GM18508 (cell line): ENCODE measurements around the gene VANGL1.
A peak's percentile ranks its signal among the peaks of the same experiment; 100 is the strongest.

Experiments used
- ATAC-seq: cut with Tn5 transposase; IDR thresholded peaks from one replicate; pipeline ENCODE4 v1.9.1; 2021; ENCODE audit warnings: moderate number of reproducible peaks; ENCODE audit not compliant: insufficient read depth, unreplicated experiment

The VANGL1 gene

DNA sequence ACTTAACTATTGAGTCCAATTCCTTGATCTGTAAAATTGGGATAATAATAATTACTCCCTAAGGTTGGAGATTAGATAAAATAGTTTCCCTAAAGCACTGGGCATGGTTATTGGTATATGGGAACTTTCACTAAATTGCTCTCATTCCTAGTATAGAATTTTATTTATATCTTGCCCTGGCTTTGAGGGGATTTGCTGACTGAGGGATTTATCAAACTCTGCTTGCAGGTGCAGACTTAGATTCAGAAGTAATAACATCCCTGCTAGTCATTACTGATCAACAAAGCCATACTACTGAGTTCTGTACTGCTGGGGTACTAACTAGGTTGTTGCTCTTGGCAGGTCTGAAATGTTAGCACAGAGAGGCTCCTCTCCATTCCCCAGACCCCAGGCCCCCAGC, 84.8 kb downstream of the VANGL1 start:
- no peak for ATAC-seq

DNA sequence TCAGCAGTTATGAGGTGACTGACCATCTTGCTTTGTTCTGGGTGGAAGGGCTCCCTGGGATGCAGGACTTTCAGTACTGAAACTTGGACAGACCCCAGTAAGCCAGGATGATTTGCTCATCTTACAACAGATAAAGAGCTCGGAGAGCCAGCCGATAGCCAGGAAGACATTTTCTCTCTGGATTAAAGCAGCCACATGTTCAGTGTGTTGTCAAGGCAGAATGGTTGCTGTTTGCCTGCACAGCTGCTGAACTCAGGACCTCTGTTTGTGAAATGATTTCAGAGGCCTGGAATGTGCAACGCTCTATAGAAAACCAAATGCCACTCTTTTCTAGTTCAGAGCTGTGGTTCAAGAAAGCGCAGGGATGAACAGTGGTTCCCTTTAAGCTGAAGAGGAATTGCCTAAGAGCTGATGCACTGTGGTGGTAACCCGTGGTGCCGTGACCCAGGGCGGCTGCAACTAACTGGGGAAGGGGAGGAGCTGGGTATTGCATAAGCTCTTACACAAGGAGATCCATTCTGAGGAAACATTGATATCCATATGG, 86.0 kb downstream of the VANGL1 start:
- ATAC-seq = no peak

- no peak for ATAC-seq
Measured at GRCh38 chr1:115728341-115728740, 86.6 kb downstream of the VANGL1 start.

GRCh38 chr1:115729756-115730155, 88.0 kb downstream of the VANGL1 start:
- ATAC-seq = peak; percentile 97

DNA sequence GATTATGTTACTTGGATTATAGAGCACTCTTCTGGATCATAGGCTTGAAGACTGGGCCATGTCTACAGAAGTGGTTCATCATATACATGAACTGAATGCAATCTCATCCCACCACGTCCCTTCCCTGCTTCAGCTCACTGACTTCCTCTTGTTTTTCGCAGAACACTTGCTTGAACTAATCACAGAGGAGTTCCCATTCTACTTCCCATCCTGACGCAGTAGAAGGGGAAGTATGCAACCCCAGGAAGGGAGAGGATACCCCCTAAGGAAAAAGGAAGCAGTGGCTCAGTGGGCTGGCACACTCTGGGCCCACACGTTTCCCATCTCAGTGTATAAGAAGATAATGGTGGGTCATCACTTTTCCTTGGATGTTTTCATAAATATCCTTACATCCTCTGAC, 90.5 kb downstream of the VANGL1 start:
- ATAC-seq = no peak

DNA sequence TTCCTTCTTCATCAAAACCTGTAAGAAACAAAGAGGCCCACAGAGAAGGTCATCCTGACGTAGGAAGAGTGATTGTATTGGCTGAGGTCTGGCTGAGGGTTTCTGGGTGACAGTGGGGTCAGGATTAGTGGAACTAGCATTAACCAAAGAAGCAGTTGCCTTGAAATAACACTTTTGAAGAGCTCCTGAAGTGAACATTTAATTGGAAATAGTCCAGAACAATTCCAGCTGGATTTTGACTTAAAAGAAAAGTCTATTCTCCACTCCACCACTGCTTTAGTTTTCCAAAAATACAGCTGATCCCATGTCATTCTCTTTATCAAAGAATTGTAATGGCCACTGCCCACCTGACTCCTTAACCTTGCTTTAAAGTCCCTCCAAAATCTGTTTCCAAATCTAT, 99.0 kb downstream of the VANGL1 start:
- ATAC-seq = no peak

DNA sequence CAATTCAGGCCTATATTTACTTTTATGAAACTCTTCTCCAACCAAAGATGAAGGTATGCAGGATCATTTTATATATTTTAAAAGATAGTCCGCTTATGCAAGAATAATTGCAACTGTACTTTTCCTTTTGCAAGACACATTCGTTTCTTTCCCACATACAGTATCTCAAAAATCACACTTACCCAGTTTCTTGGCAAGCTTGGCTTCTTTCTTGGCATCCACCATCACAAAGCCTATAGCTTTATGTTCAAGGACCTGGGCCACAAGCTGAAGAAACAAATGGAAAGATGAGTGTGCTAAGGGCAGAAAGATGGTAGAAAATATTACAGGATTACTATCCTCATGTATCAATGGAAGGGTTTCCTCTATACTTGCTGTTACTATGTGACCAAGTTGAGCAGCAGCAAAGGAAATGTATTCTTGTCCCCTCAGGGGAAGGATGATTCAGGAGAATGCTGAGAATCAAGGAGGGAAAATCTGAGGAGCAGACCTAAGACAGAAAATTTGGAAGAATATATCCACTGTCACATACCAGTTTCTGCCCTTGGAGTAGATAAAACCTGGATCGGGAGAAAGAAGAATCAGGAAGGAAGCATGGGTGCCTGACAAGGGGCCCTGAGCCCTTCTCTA, 103.0 kb downstream of the VANGL1 start:
- ATAC-seq = no peak

DNA sequence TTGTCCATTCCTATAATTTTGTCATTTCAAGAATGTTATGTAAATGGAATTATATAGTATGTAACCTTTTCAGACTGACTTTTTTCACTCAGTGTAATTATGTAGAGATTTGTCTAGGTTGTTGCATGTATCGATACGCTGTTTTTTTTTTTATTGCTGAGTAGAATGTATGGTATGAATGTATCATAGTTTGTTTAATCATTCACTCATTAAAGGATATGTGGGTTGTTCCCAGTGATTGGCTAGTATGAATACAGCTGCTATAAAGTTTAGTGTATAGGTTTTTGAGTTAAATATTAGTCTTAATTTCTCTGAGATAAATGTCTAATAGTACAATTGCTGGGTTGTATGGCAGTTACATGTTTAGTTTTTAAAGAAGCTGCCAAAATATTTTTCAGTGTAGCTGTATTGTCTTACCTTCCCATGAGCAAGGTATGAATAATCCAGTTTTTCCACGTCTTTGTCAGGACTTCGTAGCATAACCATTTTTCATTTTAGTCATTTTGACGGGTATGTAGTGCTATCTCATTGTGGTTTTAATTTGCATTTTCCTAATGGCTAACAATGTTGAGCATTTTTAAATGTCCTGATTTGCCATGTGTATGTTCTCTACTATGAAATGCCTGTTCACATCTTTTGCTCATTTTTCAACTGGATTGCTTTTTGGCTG, 104.4 kb downstream of the VANGL1 start:
- no peak for ATAC-seq
